GOT3 (cell line): ENCODE measurements around the gene PPP1R9B.

Source experiments
- DNase-seq: peaks from one replicate; lab custom pipeline; 2025; ENCODE audit warnings: mixed read lengths; lab: John Stamatoyannopoulos, UW

The PPP1R9B gene

DNA sequence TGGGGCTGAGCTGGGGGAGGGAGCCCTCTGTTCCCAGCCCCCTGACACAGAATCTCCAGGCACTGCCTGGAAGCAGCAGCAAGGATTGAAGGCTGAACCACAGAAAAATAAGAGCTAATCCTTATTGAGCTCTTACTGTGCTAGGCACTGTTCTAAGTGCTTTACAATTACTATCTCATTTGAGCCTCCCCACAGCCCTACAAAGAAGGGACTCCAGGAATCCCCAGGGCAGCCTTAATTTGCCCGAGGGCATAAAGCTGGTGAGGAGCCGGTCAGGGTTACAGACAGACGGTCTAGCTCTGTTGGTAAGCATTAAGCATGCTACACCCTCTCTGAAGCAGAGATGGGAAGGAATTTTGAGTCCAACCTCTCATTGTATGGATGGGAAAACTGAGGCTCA, 27.5 kb downstream of the PPP1R9B start:
- no peak for DNase-seq

DNA sequence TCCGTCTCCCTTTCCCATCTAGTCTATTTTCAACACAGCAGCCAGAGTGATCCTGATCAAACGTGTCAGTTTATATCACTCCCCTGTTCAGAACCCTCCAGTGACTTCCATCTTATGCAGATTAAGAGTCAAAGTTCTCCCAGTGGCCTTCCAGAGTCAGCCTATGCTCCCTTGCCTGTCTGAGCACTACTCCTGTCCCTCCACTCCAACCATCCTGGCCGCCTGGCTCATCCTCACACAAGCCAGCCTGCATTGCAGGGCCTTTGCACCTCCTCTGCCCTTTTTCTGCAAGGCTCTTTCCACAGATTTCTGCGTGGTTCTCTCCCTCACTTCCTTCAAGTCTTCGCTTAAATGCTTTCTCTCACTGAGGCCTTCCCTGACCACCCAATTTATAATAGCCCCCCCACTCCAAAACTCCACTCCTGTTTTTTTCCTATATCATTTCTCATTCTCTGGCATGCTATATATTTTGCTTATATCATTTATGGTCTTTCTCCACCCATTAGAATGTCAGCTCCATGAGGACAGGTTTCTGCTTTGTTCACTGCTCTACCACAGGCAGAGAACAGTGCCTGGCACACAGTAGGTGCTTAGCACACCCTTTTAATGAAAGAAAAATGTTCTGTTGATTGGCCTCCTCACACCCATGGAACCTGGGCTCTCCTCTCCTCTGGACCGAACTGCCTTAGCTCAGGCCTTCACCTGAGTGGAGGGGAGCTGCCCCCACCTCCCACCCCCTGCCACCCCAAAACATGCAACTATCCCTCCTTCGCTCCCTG, 29.8 kb downstream of the PPP1R9B start:
- DNase-seq, result no peak

DNA sequence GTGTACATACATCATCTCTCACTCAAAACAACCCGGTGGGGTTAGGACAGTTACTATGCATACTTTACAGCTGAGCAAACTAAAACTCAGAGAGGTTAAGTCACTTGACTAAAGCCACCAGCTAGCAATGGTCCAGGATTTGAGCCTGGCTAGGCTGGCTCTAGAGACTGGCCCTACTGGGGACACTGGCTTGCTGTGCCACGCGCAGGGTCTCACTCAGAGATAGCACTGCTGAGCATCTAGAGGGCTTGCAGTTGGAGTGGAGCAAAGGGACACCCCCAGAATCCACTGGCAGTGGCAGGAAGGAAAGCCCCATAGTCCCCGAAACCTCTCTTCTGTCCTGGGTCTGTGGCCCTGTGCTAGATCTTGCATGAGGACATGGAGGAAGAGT, 31.7 kb downstream of the PPP1R9B start:
- no peak for DNase-seq

- no peak for DNase-seq
Measured at GRCh38 chr17:50118076-50118827, 32.2 kb downstream of the PPP1R9B start.

- DNase-seq, result no peak
Measured at GRCh38 chr17:50117202-50118051, 33.0 kb downstream of the PPP1R9B start.

- no peak for DNase-seq
Measured at GRCh38 chr17:50115756-50116155, 34.7 kb downstream of the PPP1R9B start.

GRCh38 chr17:50114849-50115357, 35.6 kb downstream of the PPP1R9B start:
- DNase-seq, result no peak

- no peak for DNase-seq
Measured at GRCh38 chr17:50114401-50114800, 36.1 kb downstream of the PPP1R9B start.

DNA sequence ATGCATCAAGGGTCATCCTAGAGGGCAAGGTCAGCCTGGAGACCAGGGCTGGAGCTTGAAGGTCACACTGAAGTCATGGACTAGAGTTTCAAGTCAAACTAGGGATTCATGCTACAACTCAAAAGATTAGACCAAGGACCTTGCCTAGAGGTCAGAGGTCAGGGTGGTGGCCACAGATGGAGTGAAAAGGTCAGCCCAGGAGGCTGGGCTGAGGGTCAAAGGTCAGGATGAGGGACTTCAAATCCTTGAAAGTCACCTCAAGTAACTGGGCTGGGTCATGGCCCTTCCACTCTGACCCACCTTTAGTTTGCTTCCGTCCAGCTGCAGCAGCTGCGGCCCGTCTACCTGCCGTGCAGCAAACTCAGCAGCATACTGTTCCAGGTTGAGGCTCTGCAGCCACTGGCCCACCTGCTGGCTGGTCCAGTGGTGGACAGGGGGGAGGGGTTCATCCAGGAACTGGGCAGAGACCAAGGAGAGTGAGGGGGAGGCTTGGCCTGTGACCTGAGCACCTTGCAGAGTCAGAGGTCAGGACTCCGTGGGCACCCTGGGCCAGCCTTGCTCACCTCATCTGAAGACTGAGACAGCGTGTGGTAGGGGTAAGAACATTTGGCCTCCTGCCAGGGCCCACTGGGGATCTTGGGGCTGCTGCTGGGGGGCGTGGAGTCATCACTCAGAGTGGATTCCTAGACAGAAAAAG, 36.7 kb downstream of the PPP1R9B start:
- DNase-seq, result no peak

DNA sequence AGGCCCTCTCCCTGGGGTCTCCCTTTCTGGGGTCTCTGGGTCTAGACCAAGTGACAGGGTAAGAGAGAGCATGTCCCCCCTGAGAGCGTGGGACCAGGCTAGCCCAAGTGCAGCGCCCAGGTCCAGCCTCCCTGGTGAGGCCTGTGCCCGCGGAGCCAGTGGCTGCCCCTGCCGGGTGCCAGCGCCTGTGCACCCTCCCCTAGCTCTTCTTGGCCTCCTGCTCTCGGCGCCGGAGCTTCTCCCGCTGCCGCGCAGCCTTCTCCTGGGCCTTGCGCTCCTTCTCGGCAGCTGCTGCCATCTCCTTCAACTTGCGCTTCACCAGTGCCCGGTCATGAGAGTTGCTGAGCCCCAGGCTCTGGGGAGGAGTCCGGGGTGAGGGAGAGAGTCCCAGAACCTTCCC, 37.8 kb downstream of the PPP1R9B start:
- no peak for DNase-seq

- DNase-seq, result no peak
Measured at GRCh38 chr17:50111673-50112655, 38.5 kb downstream of the PPP1R9B start.

- DNase-seq, result no peak
Measured at GRCh38 chr17:50110591-50111349, 39.7 kb downstream of the PPP1R9B start.

DNA sequence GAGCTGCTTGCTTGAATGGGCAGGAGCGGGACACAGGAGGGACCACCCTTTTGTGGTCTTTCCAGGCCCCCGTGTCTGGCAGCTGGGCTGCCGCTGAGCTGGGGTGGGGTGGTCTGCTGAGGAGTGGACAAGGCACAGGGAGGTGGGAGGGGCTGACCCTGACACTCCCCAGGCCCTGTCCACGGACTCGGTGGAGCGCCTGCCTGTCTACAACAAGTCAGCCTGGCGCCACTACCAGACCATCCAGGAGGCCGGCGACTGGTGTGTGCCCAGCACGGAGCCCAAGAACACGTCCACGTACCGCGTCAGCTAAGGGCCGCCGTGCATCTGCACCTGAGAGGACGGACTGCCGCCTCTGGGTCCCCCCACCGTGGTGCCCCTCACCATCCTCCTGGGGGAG, 40.7 kb downstream of the PPP1R9B start:
- DNase-seq, result no peak

- no peak for DNase-seq
Measured at GRCh38 chr17:50109207-50109606, 41.3 kb downstream of the PPP1R9B start.

DNA sequence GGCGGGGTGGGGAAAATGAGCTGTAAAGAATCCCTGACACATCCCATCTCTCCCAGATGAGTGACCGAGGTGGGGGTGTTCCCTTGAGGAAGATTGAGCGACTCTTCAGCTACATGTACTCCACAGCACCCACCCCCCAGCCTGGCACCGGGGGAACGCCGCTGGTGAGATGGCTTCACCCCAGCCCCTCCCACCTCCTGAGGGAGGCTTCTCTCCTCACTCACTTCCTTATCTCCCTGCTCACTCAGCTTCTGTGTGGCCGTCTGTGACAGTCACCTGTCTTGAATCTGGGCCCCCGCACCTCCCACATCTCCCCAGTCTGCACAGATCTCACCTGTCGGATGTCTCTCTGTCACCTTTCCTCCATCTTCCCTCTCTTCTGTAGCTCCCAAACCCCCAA, 41.9 kb downstream of the PPP1R9B start:
- DNase-seq, result no peak

DNA sequence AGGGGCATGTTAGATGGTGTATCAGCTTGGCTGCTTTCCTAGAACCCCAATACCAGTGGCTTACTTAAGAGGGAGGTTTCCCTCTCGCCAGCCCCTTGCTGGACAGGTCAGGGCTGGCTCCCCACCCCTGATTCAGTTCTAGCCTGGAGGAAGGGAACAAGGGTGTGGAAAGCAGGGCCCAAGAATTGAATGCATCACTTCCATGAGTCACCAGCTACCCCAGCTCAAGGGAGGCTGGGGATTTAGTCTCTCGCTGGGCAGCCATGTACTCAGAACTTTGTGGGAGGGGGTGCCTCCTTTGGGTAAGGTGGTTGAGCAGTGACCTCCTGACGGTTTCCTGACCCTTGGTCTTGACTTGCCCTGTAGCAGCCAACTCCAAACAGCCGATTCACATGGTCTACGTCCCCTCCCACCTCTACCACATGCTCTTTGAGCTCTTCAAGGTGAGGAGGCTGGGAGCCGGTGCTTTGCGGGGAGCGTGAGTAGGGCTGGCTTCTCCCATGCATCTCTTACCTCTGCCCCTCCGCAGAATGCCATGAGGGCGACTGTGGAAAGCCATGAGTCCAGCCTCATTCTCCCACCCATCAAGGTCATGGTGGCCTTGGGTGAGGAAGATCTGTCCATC, 42.6 kb downstream of the PPP1R9B start:
- DNase-seq, result no peak

GRCh38 chr17:50106393-50107131, 43.9 kb downstream of the PPP1R9B start:
- no peak for DNase-seq

- no peak for DNase-seq
Measured at GRCh38 chr17:50105811-50106210, 44.7 kb downstream of the PPP1R9B start.

GRCh38 chr17:50103941-50104340, 46.5 kb downstream of the PPP1R9B start:
- DNase-seq, result no peak
